ENCODE measurements around the gene ETV5. TPM values are rescaled to one million over a fixed set of nuclear protein-coding genes. Genes with fewer than 3 reads are reported as not detected.
"Not testable (repeated sequence)": the region's sequence is repeated elsewhere in the genome, so short reads cannot be mapped to it uniquely, and the experiment has no call there.

The ETV5 gene
- total and polyA plus RNA-seq, 4 donors, result 19.1 to 42.7 (median 27.7) TPM

DNA sequence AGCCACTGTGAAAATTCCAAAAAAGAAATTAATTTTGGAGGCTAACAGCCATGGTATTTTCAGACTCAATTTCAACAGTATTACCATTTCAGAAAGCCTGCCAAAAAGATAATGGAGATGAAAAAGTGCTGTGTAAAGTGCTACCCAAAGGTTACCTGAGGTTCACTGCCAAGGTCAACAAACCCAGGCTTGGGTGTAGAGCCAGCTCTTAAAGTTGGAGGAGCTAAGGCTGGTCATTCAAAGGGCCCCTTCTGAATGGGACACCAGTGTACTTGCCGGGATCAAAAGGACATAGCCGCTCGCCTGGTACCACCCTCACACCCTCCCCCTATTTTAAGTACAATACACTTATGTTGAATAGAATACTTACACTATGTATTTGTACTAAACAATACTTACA lies 64.5 kb downstream of the ETV5 start:
- Histone ChIP-seq H3K9me3 (ENCODE audit: control insufficient read depth, insufficient read depth, low read length) (no peaks in the 10 kb centered on the region), H3K36me3 (ENCODE audit: control insufficient read depth, insufficient read depth, low read length) (peaks cover 8% of the 10 kb centered on the region), H3K4me3 (ENCODE audit: low read depth, low read length) (no peak overlapping the region), H3K27ac (ENCODE audit: low read depth, low read length) (peak overlapping the region; percentile 12), H3K27me3 (ENCODE audit: control insufficient read depth, insufficient read depth, low read length) (no peaks in the 10 kb centered on the region), H3K4me1 (ENCODE audit: control insufficient read depth, insufficient read depth, low read length) (peaks cover 12% of the 10 kb centered on the region)
- DNase-seq (ENCODE audit: low read depth in 4 of 6, low spot score in 6 of 6), result no peak
- no CpG with 5 or more reads among the region's 3 CpGs for WGBS (ENCODE audit: insufficient coverage)

GRCh38 chr3:186042521-186043202 lies 66.2 kb downstream of the ETV5 start:
- WGBS (ENCODE audit: insufficient coverage), result 70% methylated on average over 7 of the region's 7 CpGs
- no peaks in the 10 kb centered on the region for H3K27me3 ChIP-seq (ENCODE audit: control insufficient read depth, insufficient read depth, low read length)
- no peak overlapping the region for H3K27ac ChIP-seq (ENCODE audit: low read depth, low read length)
- no peak for DNase-seq (ENCODE audit: low read depth in 4 of 6, low spot score in 6 of 6)
- no peaks in the 10 kb centered on the region for H3K9me3 ChIP-seq (ENCODE audit: control insufficient read depth, insufficient read depth, low read length)
- peaks cover 12% of the 10 kb centered on the region for H3K4me1 ChIP-seq (ENCODE audit: control insufficient read depth, insufficient read depth, low read length)
- no peaks in the 10 kb centered on the region for H3K36me3 ChIP-seq (ENCODE audit: control insufficient read depth, insufficient read depth, low read length)
- no peak overlapping the region for H3K4me3 ChIP-seq (ENCODE audit: low read depth, low read length)

DNA sequence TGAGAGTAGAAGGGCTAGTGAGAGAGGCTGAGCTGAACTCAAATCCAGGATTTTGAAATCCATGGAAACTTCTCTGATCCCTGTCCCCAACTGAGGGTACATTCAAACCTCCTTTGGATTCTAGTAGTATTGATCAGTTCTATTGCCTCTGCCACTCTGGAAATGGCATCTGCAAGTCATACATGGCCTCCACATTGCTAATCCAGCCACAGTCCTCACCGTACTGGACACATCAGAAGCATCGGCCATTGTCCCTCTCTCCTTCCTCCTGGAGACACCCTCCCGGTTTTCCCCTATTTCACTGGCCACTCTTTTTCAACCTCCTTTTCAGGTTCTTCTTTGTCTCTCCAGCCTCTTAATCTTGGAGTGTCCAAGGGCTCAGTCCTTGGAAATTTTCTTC lies 66.9 kb downstream of the ETV5 start:
- H3K27ac ChIP-seq (ENCODE audit: low read depth, low read length), result no peak overlapping the region

DNA sequence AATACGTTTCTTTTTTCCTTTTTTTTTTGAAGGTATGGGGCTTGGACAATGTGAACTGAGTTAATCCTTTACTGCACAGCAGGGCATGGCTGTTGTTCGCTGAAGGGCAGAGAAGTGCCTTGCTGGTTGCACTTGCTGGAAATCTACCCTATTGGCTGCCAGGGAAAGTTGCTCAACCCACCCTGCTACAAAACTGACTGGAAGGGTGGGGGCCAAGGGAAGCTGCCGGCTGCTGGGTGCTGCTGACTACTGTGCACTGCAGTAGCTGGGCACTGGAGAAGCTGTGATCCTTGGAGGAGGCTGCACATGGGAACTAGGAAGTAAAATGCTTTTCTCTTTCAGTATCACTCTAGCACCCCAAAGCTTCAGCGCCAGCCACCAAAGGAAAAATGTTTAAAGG lies 70.5 kb downstream of the ETV5 start:
- DNase-seq (ENCODE audit: low read depth in 4 of 6, low spot score in 6 of 6), result no peak
- 80% methylated on average over 1 of the region's 4 CpGs for WGBS (ENCODE audit: insufficient coverage)
- Histone ChIP-seq H3K9me3 (ENCODE audit: control insufficient read depth, insufficient read depth, low read length) (no peaks in the 10 kb centered on the region), H3K27me3 (ENCODE audit: control insufficient read depth, insufficient read depth, low read length) (no peaks in the 10 kb centered on the region), H3K4me3 (ENCODE audit: low read depth, low read length) (no peak overlapping the region), H3K4me1 (ENCODE audit: control insufficient read depth, insufficient read depth, low read length) (no peaks in the 10 kb centered on the region), H3K27ac (ENCODE audit: low read depth, low read length) (no peak overlapping the region), H3K36me3 (ENCODE audit: control insufficient read depth, insufficient read depth, low read length) (no peaks in the 10 kb centered on the region)

More for the DNA sequence above, 66.9 kb downstream of the ETV5 start:
- Histone ChIP-seq H3K4me1 (ENCODE audit: control insufficient read depth, insufficient read depth, low read length) (peaks cover 12% of the 10 kb centered on the region), H3K4me3 (ENCODE audit: low read depth, low read length) (no peak overlapping the region), H3K36me3 (ENCODE audit: control insufficient read depth, insufficient read depth, low read length) (no peaks in the 10 kb centered on the region), H3K9me3 (ENCODE audit: control insufficient read depth, insufficient read depth, low read length) (no peaks in the 10 kb centered on the region), H3K27me3 (ENCODE audit: control insufficient read depth, insufficient read depth, low read length) (no peaks in the 10 kb centered on the region)
- no peak for DNase-seq (ENCODE audit: low read depth in 4 of 6, low spot score in 6 of 6)
- 95% methylated on average over 3 of the region's 3 CpGs for WGBS (ENCODE audit: insufficient coverage)

DNA sequence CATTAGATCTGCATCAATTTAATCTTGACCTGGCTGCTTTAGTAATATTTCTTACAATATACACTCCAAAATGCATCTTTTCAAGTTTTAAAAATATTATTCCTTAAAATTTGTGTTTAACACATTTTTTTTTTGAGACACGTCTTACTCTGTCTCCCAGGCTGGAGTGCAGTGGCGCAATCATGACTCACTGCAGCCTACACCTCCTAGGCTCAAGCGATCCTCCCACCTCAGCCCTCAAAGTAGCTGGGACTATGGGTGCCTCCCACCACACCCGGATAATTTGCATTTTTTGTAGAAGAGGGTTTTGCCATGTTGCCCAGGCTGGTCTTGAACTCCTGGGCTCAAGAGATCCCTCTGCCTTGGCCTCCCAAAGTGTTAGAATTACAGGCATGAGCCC lies 73.6 kb downstream of the ETV5 start:
- no peak overlapping the region for H3K4me3 ChIP-seq (ENCODE audit: low read depth, low read length)
- H3K27me3 ChIP-seq (ENCODE audit: control insufficient read depth, insufficient read depth, low read length), result no peaks in the 10 kb centered on the region
- no peak for DNase-seq (ENCODE audit: low read depth in 4 of 6, low spot score in 6 of 6)
- WGBS (ENCODE audit: insufficient coverage), result 100% methylated on average over 1 of the region's 4 CpGs
- no peaks in the 10 kb centered on the region for H3K9me3 ChIP-seq (ENCODE audit: control insufficient read depth, insufficient read depth, low read length)
- no peaks in the 10 kb centered on the region for H3K4me1 ChIP-seq (ENCODE audit: control insufficient read depth, insufficient read depth, low read length)
- H3K36me3 ChIP-seq (ENCODE audit: control insufficient read depth, insufficient read depth, low read length), result no peaks in the 10 kb centered on the region
- no peak overlapping the region for H3K27ac ChIP-seq (ENCODE audit: low read depth, low read length)

- Histone ChIP-seq H3K36me3 (ENCODE audit: control insufficient read depth, insufficient read depth, low read length) (no peaks in the 10 kb centered on the region), H3K4me3 (ENCODE audit: low read depth, low read length) (no peak overlapping the region), H3K9me3 (ENCODE audit: control insufficient read depth, insufficient read depth, low read length) (no peaks in the 10 kb centered on the region), H3K27ac (ENCODE audit: low read depth, low read length) (no peak overlapping the region), H3K4me1 (ENCODE audit: control insufficient read depth, insufficient read depth, low read length) (no peaks in the 10 kb centered on the region), H3K27me3 (ENCODE audit: control insufficient read depth, insufficient read depth, low read length) (no peaks in the 10 kb centered on the region)
- no CpG with 5 or more reads among the region's 1 CpG for WGBS (ENCODE audit: insufficient coverage)
- no peak for DNase-seq (ENCODE audit: low read depth in 4 of 6, low spot score in 6 of 6)
Observed at GRCh38 chr3:186032321-186032720, 76.6 kb downstream of the ETV5 start.

DNA sequence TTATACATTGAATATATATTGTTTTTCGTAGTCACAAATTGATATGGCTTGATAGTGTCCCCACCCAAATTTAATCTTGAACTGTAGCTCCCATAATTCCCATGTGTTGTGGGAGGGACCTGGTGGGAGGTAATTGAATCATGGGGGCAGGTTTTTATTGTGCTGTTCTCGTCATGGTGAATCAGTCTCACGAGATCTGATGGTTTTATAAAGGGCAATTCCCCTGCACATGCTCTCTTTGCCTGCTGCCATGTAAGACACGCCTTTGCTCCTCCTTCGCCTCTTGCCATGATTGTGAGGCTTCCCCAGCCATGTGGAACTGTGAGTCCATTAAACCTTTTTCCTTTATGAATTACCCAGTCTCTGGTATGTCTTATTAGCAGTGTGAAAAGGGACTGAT lies 82.9 kb downstream of the ETV5 start:
- H3K27ac ChIP-seq (ENCODE audit: low read depth, low read length); DNase-seq (ENCODE audit: low read depth in 4 of 6, low spot score in 6 of 6); H3K9me3 ChIP-seq (ENCODE audit: control insufficient read depth, insufficient read depth, low read length); H3K27me3 ChIP-seq (ENCODE audit: control insufficient read depth, insufficient read depth, low read length); H3K36me3 ChIP-seq (ENCODE audit: control insufficient read depth, insufficient read depth, low read length); H3K4me3 ChIP-seq (ENCODE audit: low read depth, low read length); H3K4me1 ChIP-seq (ENCODE audit: control insufficient read depth, insufficient read depth, low read length): not testable (repeated sequence)
- 75% methylated on average over 4 of the region's 5 CpGs for WGBS (ENCODE audit: insufficient coverage)

DNA sequence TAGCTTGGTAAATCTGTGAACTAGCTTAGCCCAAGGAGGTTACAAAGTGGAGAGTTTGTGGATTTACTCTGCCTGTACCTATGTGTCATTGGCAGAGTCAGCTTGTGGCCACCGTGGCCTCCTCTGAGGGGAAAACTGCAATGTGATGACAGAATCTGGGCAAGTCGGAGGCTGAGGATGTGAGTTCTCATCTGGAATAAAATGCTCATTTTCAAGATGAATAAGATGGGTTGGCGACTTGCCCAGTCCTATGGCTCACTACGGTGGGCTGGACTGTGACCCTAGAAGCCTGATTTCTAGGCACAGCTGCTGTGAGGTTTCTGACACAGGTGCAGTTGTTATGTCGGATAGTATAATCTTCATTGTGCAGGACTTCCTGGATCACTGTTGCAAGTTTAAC lies 83.7 kb downstream of the ETV5 start:
- H3K27ac ChIP-seq (ENCODE audit: low read depth, low read length), result no peak overlapping the region
- no peak overlapping the region for H3K4me3 ChIP-seq (ENCODE audit: low read depth, low read length)
- no peaks in the 10 kb centered on the region for H3K27me3 ChIP-seq (ENCODE audit: control insufficient read depth, insufficient read depth, low read length)
- no peaks in the 10 kb centered on the region for H3K4me1 ChIP-seq (ENCODE audit: control insufficient read depth, insufficient read depth, low read length)
- H3K9me3 ChIP-seq (ENCODE audit: control insufficient read depth, insufficient read depth, low read length), result no peaks in the 10 kb centered on the region
- H3K36me3 ChIP-seq (ENCODE audit: control insufficient read depth, insufficient read depth, low read length), result no peaks in the 10 kb centered on the region
- 54% methylated on average over 4 of the region's 5 CpGs for WGBS (ENCODE audit: insufficient coverage)
- DNase-seq (ENCODE audit: low read depth in 4 of 6, low spot score in 6 of 6), result peak in 1 of 6 donors; percentile 19

DNA sequence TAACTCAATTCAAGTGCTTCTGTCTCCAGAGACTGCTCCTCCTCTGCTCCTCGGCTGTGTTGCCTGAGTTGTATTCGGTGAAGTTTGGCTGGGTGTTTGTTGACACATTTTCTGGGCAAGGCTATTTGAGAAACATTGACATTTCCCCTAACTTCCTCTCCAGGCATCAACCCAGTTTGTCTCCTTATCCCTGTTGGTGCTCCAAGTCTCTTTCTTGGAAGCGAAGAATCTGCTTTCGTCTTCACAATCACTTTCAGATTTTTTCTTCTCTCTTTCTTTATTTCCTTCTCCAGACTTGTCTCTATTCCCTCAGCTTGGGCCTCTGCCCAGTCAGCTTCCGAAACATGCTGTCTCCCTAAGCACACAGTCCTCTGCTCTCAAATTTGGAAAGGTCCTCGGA lies 84.7 kb downstream of the ETV5 start:
- H3K4me3 ChIP-seq (ENCODE audit: low read depth, low read length), result no peak overlapping the region
- H3K27me3 ChIP-seq (ENCODE audit: control insufficient read depth, insufficient read depth, low read length), result no peaks in the 10 kb centered on the region
- peak in 1 of 6 donors; percentile 92 for DNase-seq (ENCODE audit: low read depth in 4 of 6, low spot score in 6 of 6)
- no peaks in the 10 kb centered on the region for H3K4me1 ChIP-seq (ENCODE audit: control insufficient read depth, insufficient read depth, low read length)
- H3K36me3 ChIP-seq (ENCODE audit: control insufficient read depth, insufficient read depth, low read length), result no peaks in the 10 kb centered on the region
- H3K9me3 ChIP-seq (ENCODE audit: control insufficient read depth, insufficient read depth, low read length), result no peaks in the 10 kb centered on the region
- no peak overlapping the region for H3K27ac ChIP-seq (ENCODE audit: low read depth, low read length)
- 43% methylated on average over 4 of the region's 6 CpGs for WGBS (ENCODE audit: insufficient coverage)

- Histone ChIP-seq H3K4me3 (ENCODE audit: low read depth, low read length) (no peak overlapping the region), H3K36me3 (ENCODE audit: control insufficient read depth, insufficient read depth, low read length) (no peaks in the 10 kb centered on the region), H3K27ac (ENCODE audit: low read depth, low read length) (no peak overlapping the region), H3K9me3 (ENCODE audit: control insufficient read depth, insufficient read depth, low read length) (no peaks in the 10 kb centered on the region), H3K4me1 (ENCODE audit: control insufficient read depth, insufficient read depth, low read length) (no peaks in the 10 kb centered on the region), H3K27me3 (ENCODE audit: control insufficient read depth, insufficient read depth, low read length) (no peaks in the 10 kb centered on the region)
- no peak for DNase-seq (ENCODE audit: low read depth in 4 of 6, low spot score in 6 of 6)
- no CpG with 5 or more reads among the region's 3 CpGs for WGBS (ENCODE audit: insufficient coverage)
Observed at GRCh38 chr3:186022931-186023330, 86.0 kb downstream of the ETV5 start.

All from spinal cord (tissue), 10 donors.